ENCODE data around the gene TTC28.
"Not testable (repeated sequence)": the region's sequence is repeated elsewhere in the genome, so short reads cannot be mapped to it uniquely, and the experiment has no call there.

The TTC28 gene

GRCh38 chr22:28505416-28506149 lies 174.1 kb downstream of the TTC28 start:
- no peak for TF ChIP-seq CTCF (IDR thresholded peaks at IDR 0.05; ENCODE audit: low read depth, low read length, missing control alignments)
- no peak for DNase-seq (ENCODE audit: low read depth)
- no peak overlapping the region for H3K4me3 ChIP-seq (ENCODE audit: low read depth, low read length)

GRCh38 chr22:28500006-28500405 lies 179.6 kb downstream of the TTC28 start:
- no peak for TF ChIP-seq CTCF (IDR thresholded peaks at IDR 0.05; ENCODE audit: low read depth, low read length, missing control alignments)
- DNase-seq (ENCODE audit: low read depth), result no peak
- H3K4me3 ChIP-seq (ENCODE audit: low read depth, low read length), result no peak overlapping the region

DNA sequence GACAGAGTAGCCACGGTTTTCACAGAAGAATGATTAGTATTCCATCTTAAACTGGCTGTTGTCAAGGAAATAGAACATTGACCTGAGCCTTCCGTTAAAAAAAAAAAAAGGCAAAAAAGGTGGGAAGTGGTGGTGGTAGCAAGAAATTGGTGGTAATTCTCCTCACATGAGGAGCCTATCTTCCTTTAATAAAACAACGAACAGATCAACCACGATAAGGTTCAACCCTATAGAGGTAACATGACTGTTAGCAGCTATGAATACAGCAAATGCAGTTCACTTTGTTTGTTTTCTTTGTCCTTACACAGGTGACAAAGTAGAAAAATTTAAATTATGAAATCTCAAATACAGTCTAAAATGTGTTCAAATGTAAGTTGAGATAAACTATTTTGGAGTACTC lies 181.6 kb downstream of the TTC28 start:
- TF ChIP-seq CTCF (IDR thresholded peaks at IDR 0.05; ENCODE audit: low read depth, low read length, missing control alignments), result no peak
- no peak for DNase-seq (ENCODE audit: low read depth)
- no peak overlapping the region for H3K4me3 ChIP-seq (ENCODE audit: low read depth, low read length)

- no peak for TF ChIP-seq CTCF (IDR thresholded peaks at IDR 0.05; ENCODE audit: low read depth, low read length, missing control alignments)
- H3K4me3 ChIP-seq (ENCODE audit: low read depth, low read length), result no peak overlapping the region
- no peak for DNase-seq (ENCODE audit: low read depth)
Observed at GRCh38 chr22:28497188-28497587, 182.5 kb downstream of the TTC28 start.

- not testable (repeated sequence) for H3K4me3 ChIP-seq (ENCODE audit: low read depth, low read length); DNase-seq (ENCODE audit: low read depth)
Observed at GRCh38 chr22:28491289-28491688, 188.4 kb downstream of the TTC28 start.

DNA sequence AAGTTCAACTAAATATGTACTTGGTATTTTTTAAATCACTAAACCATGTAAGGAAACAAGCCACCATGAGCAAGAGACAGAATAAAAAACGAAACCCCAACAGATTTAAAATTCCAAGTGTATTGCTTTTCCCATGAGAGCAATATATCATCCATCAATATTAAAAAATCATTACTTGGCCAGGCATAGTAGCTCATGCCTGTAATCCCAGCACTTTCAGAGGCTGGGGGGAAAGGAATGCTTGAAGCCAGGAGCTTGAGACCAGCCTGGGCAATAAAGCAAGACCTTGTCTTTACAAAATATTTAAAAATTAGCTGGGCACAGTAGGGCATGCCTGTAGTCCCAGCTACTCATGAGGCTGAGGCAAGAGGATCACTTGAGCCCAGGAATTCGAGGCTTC lies 190.8 kb downstream of the TTC28 start:
- TF ChIP-seq CTCF (IDR thresholded peaks at IDR 0.05; ENCODE audit: low read depth, low read length, missing control alignments), result no peak
- H3K4me3 ChIP-seq (ENCODE audit: low read depth, low read length), result no peak overlapping the region
- no peak for DNase-seq (ENCODE audit: low read depth)

DNA sequence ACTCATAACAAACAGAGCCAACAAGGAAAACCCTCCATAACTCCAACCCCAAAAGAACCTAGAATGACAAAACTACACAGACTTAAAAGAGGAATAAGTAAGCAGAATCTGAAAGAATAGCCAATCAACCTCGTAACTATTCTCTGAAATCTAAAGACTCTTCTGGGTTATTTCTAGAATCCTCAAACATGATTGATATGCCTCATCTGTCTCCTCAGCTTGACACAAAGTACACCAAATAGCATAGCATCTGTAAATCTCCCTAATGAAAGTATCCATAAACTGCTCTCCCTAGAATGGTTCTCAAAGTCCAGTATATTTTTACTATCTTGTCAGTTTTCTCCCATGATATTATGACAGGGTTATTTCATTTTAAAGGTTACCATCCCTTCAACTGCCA lies 195.0 kb downstream of the TTC28 start:
- DNase-seq (ENCODE audit: low read depth), result no peak
- no peak for TF ChIP-seq CTCF (IDR thresholded peaks at IDR 0.05; ENCODE audit: low read depth, low read length, missing control alignments)
- no peak overlapping the region for H3K4me3 ChIP-seq (ENCODE audit: low read depth, low read length)
